Ishikawa (cell line): Measurements from ENCODE around the gene DMRTC2.

ENCODE experiments used
- CEBPB ChIP-seq: IDR thresholded peaks from 2 replicates; pipeline ENCODE4 v1.6.1; 2012
- CREB1 ChIP-seq: IDR thresholded peaks from 2 replicates; pipeline ENCODE4 v1.6.1; 2012; ENCODE audit warnings: low read depth
- EP300 ChIP-seq: IDR thresholded peaks from 2 replicates; pipeline ENCODE4 v1.6.1; 2012; ENCODE audit warnings: borderline replicate concordance
- NFIC ChIP-seq: IDR thresholded peaks from 2 replicates; pipeline ENCODE4 v1.6.1; 2012
- REST ChIP-seq: IDR thresholded peaks from 2 replicates; pipeline ENCODE4 v1.6.1; 2012; ENCODE audit warnings: low read depth, mild to moderate bottlenecking
- TAF1 ChIP-seq: IDR thresholded peaks from 2 replicates; pipeline ENCODE4 v1.6.1; 2012; ENCODE audit warnings: low read depth, mild to moderate bottlenecking
- TCF12 ChIP-seq: IDR thresholded peaks from 2 replicates; pipeline ENCODE4 v1.6.1; 2012; ENCODE audit warnings: low read depth
- USF1 ChIP-seq: IDR thresholded peaks from 2 replicates; pipeline ENCODE4 v1.6.1; 2012
- YY1 ChIP-seq: IDR thresholded peaks from 2 replicates; pipeline ENCODE4 v1.6.1; 2012; ENCODE audit warnings: low read depth
- ZBTB7A ChIP-seq: IDR thresholded peaks from 2 replicates; pipeline ENCODE4 v1.6.1; 2012; ENCODE audit warnings: low read depth

GRCh38 chr19:41861846-41862245 is 17.0 kb downstream of the DMRTC2 start:
- TF ChIP-seq TAF1 (no peak), CEBPB (no peak), EP300 (no peak), USF1 (no peak), REST (no peak), YY1 (no peak), CREB1 (no peak), ZBTB7A (no peak), NFIC (no peak), TCF12 (no peak)
